ENCODE data around the gene CES4A.

Gene CES4A

GRCh38 chr16:66976746-66977145 is 11.6 kb upstream of the CES4A start:
- no peaks in the 10 kb centered on the region for H3F3A ChIP-seq (ENCODE audit: insufficient read depth, low read length)
- H3K27me3 ChIP-seq (ENCODE audit: insufficient read depth, low read length) = peaks cover 2% of the 10 kb centered on the region; the same call in 1 of the 2 replicates
- H3K4me3 ChIP-seq (ENCODE audit: low read depth, low read length, poor library complexity, severe bottlenecking) = no peak overlapping the region
- no peak for TF ChIP-seq EZH2 (IDR thresholded peaks at IDR 0.05; ENCODE audit: borderline replicate concordance, low read length)
- TF ChIP-seq CTCF (IDR thresholded peaks at IDR 0.05; ENCODE audit: low read length) = no peak
- no peaks in the 10 kb centered on the region for H3K9me2 ChIP-seq (ENCODE audit: low read depth, low read length)
- no peak overlapping the region for H2AFZ ChIP-seq (ENCODE audit: low read length)
- no peak overlapping the region for H3K27ac ChIP-seq (ENCODE audit: low read depth, low read length, poor library complexity, severe bottlenecking)
- H4K20me1 ChIP-seq (ENCODE audit: insufficient read depth, low read length) = no peaks in the 10 kb centered on the region
- H3K79me2 ChIP-seq (ENCODE audit: insufficient read depth, low read length) = no peaks in the 10 kb centered on the region
- H3K9ac ChIP-seq (ENCODE audit: low read length) = no peak overlapping the region
- no peaks in the 10 kb centered on the region for H3K4me1 ChIP-seq (ENCODE audit: insufficient read depth, low read length, severe bottlenecking)
- no peaks in the 10 kb centered on the region for H3K9me3 ChIP-seq (ENCODE audit: low read length)
- H3K4me2 ChIP-seq (ENCODE audit: low read length) = no peak overlapping the region
- H3K36me3 ChIP-seq (ENCODE audit: insufficient read depth, low read length) = no peaks in the 10 kb centered on the region

GRCh38 chr16:66977341-66978113 is 10.9 kb upstream of the CES4A start:
- Histone ChIP-seq H3K4me2 (ENCODE audit: low read length) (no peak overlapping the region), H3K27me3 (ENCODE audit: insufficient read depth, low read length) (peaks cover 2% of the 10 kb centered on the region; the same call in 1 of the 2 replicates), H4K20me1 (ENCODE audit: insufficient read depth, low read length) (no peaks in the 10 kb centered on the region), H3K4me1 (ENCODE audit: insufficient read depth, low read length, severe bottlenecking) (no peaks in the 10 kb centered on the region), H3K9me2 (ENCODE audit: low read depth, low read length) (no peaks in the 10 kb centered on the region), H3K4me3 (ENCODE audit: low read depth, low read length, poor library complexity, severe bottlenecking) (no peak overlapping the region), H3K36me3 (ENCODE audit: insufficient read depth, low read length) (no peaks in the 10 kb centered on the region), H2AFZ (ENCODE audit: low read length) (no peak overlapping the region), H3K9me3 (ENCODE audit: low read length) (no peaks in the 10 kb centered on the region), H3K27ac (ENCODE audit: low read depth, low read length, poor library complexity, severe bottlenecking) (no peak overlapping the region), H3F3A (ENCODE audit: insufficient read depth, low read length) (no peaks in the 10 kb centered on the region), H3K79me2 (ENCODE audit: insufficient read depth, low read length) (no peaks in the 10 kb centered on the region), H3K9ac (ENCODE audit: low read length) (no peak overlapping the region)
- TF ChIP-seq EZH2 (IDR thresholded peaks at IDR 0.05; ENCODE audit: borderline replicate concordance, low read length) (no peak), CTCF (IDR thresholded peaks at IDR 0.05; ENCODE audit: low read length) (peak; percentile 95)

- Histone ChIP-seq H4K20me1 (ENCODE audit: insufficient read depth, low read length) (no peaks in the 10 kb centered on the region), H3K4me2 (ENCODE audit: low read length) (no peak overlapping the region), H3K9me2 (ENCODE audit: low read depth, low read length) (no peaks in the 10 kb centered on the region), H3K4me1 (ENCODE audit: insufficient read depth, low read length, severe bottlenecking) (no peaks in the 10 kb centered on the region), H3F3A (ENCODE audit: insufficient read depth, low read length) (no peaks in the 10 kb centered on the region), H3K4me3 (ENCODE audit: low read depth, low read length, poor library complexity, severe bottlenecking) (no peak overlapping the region), H3K79me2 (ENCODE audit: insufficient read depth, low read length) (no peaks in the 10 kb centered on the region), H3K9me3 (ENCODE audit: low read length) (no peaks in the 10 kb centered on the region), H3K36me3 (ENCODE audit: insufficient read depth, low read length) (no peaks in the 10 kb centered on the region), H2AFZ (ENCODE audit: low read length) (no peak overlapping the region), H3K9ac (ENCODE audit: low read length) (no peak overlapping the region), H3K27me3 (ENCODE audit: insufficient read depth, low read length) (no peaks in the 10 kb centered on the region), H3K27ac (ENCODE audit: low read depth, low read length, poor library complexity, severe bottlenecking) (no peak overlapping the region)
- no peak for TF ChIP-seq EZH2 (IDR thresholded peaks at IDR 0.05; ENCODE audit: borderline replicate concordance, low read length)
- TF ChIP-seq CTCF (IDR thresholded peaks at IDR 0.05; ENCODE audit: low read length) = no peak
These were observed 9.2 kb upstream of the CES4A start for GRCh38 chr16:66979011-66979717.
